Measurements from ENCODE around the gene TARS1.

DNA sequence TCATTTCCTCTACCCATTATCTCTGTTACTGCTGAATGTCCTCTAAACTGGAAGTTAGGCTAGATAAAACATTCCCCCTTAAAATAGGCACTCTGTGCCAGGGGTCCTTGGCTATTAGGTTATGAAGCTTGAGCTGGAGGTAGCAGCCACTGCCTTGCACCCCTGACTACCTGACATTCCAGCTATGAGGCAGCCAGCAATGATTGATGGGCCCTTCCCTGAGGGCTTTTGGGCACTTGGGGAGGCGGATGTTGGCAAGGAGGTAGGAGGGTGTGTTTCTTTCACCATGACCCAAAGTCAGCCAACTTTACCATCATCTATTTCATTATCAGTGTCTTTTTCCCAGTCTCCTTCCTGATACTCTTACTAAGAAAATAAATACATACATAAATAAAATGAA, 17.1 kb downstream of the TARS1 start:
- TF ChIP-seq GATA2 (IDR thresholded peaks at IDR 0.05; ENCODE audit: low read depth, low read length) (no peak), GATA3 (IDR thresholded peaks at IDR 0.05; ENCODE audit: low read depth, low read length) (no peak)
